GM23248 (cell line): ENCODE measurements around the gene PHC2. TPM values are rescaled to one million over a fixed set of nuclear protein-coding genes. Genes with fewer than 3 reads are reported as not detected.
A peak's percentile ranks its signal among the peaks of the same experiment; 100 is the strongest.

Experiments used
- DNase-seq: peaks from one replicate; pipeline ENCODE4 v3.0.0-alpha.2; 2015
- H2AFZ ChIP-seq: fragments of 200-600 bp; sonication (generic); 2 replicates; pipeline ENCODE4 v1.6.1; 2016; ENCODE audit warnings: antibody characterized with exemption
- H3F3A ChIP-seq: fragments of 200-600 bp; sonication (generic); 2 replicates; pipeline ENCODE4 v1.6.1; 2016; ENCODE audit warnings: mild to moderate bottlenecking, antibody characterized with exemption, mixed run types; ENCODE audit not compliant: insufficient read depth
- H3K27ac ChIP-seq: fragments of 200-600 bp; sonication (generic); 2 replicates; pipeline ENCODE4 v1.5.1; 2016; ENCODE audit warnings: mild to moderate bottlenecking
- H3K27me3 ChIP-seq: fragments of 200-600 bp; sonication (generic); replicated peaks from 2 replicates; pipeline ENCODE4 v1.6.1; 2016; ENCODE audit warnings: mild to moderate bottlenecking; ENCODE audit not compliant: insufficient read depth
- H3K36me3 ChIP-seq: fragments of 200-600 bp; sonication (generic); 2 replicates; pipeline ENCODE4 v1.6.1; 2016; ENCODE audit warnings: low read depth, mild to moderate bottlenecking
- H3K4me1 ChIP-seq: fragments of 200-600 bp; sonication (generic); 2 replicates; pipeline ENCODE4 v1.6.1; 2016; ENCODE audit warnings: mild to moderate bottlenecking; ENCODE audit not compliant: insufficient read depth
- H3K4me2 ChIP-seq: fragments of 200-600 bp; sonication (generic); one replicate; pipeline ENCODE4 v1.6.1; 2016; ENCODE audit warnings: mild to moderate bottlenecking; ENCODE audit not compliant: unreplicated experiment
- H3K4me3 ChIP-seq: fragments of 200-600 bp; sonication (generic); 2 replicates; pipeline ENCODE4 v1.5.1; 2016; ENCODE audit warnings: mild to moderate bottlenecking
- H3K79me2 ChIP-seq: fragments of 200-600 bp; sonication (generic); 2 replicates; pipeline ENCODE4 v1.6.1; 2016; ENCODE audit warnings: mild to moderate bottlenecking; ENCODE audit not compliant: insufficient read depth
- H3K9ac ChIP-seq: fragments of 200-600 bp; sonication (generic); 2 replicates; pipeline ENCODE4 v1.6.1; 2016; ENCODE audit warnings: mild to moderate bottlenecking
- H3K9me2 ChIP-seq: fragments of 200-600 bp; sonication (generic); 2 replicates; pipeline ENCODE4 v1.6.1; 2016; ENCODE audit warnings: mixed run types, mild to moderate bottlenecking, moderate library complexity; ENCODE audit not compliant: insufficient read depth
- H3K9me3 ChIP-seq: fragments of 200-600 bp; sonication (generic); one replicate; pipeline ENCODE4 v1.6.1; 2017; ENCODE audit warnings: low read depth
- H4K20me1 ChIP-seq: fragments of 200-600 bp; sonication (generic); 2 replicates; pipeline ENCODE4 v1.6.0; 2016; ENCODE audit not compliant: insufficient read depth
- EZH2 ChIP-seq: fragments of 200-600 bp; sonication (generic); IDR thresholded peaks from 2 replicates; pipeline ENCODE4 v1.6.1; 2018; ENCODE audit warnings: antibody characterized with exemption, mild to moderate bottlenecking; ENCODE audit not compliant: insufficient read depth, poor library complexity, severe bottlenecking
- EZH2phosphoT487 ChIP-seq: fragments of 200-600 bp; sonication (generic); IDR thresholded peaks from 2 replicates; pipeline ENCODE4 v1.6.1; 2018; ENCODE audit warnings: antibody characterized with exemption, moderate library complexity, mild to moderate bottlenecking, low read depth; ENCODE audit not compliant: insufficient read depth
- WGBS, 2 experiments: methylation state at CpG; one replicate each; pipeline ENCODE4 v1.1.6; 2015 to 2017; ENCODE audit warnings: low lambda C conversion rate in 2 of 2, low coverage in 1 of 2; ENCODE audit errors: missing lambda C conversion rate in 2 of 2; 5-methylcytosine and 5-hydroxymethylcytosine counted together
- in situ Hi-C: fragments of 300-500 bp; cut with MboI; formaldehyde crosslinking; loops from 2 replicates; pipeline ENCODE4 v1.15.0; 2020
- polyA plus RNA-seq: library from polyadenylated mRNA; unstranded; fragments of >200 nt; fragmentation: Nextera tagmentation; extraction: Ambion mirVana; gene quantifications from 2 replicates; pipeline ENCODE4 v1.2.1, GENCODE V29; 2016
- total RNA-seq: library from RNA; depleted of rRNA; stranded (reverse); fragments of >200 nt; shearing (Covaris generic); gene quantifications from 2 replicates; pipeline ENCODE4 v1.2.3, GENCODE V29; 2014

PHC2 gene
- total and polyA plus RNA-seq, 2 experiments from 2014 or later: 15.1 to 74.7 TPM

DNA sequence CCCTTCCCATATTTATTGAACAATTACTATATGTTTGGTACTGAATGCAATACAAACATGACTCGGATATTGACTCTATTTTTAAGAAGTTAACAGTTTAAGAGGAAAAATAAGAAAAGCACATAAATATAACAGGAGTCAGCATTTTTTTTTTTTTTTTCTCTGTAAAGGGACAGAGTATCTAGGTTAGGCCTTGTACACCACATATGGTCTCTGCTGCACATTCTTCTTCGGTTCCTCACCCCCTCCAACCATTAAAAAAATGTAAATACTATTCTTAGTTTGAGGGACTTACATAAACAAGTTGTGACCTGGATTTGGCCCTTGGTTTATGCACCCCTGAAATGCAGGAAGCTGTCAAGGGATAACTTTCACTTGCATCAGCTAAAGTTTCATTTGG is 40.4 kb downstream of the PHC2 start:
- H3K9me2 ChIP-seq: no peaks in the 10 kb centered on the region
- DNase-seq: peak; percentile 55

DNA sequence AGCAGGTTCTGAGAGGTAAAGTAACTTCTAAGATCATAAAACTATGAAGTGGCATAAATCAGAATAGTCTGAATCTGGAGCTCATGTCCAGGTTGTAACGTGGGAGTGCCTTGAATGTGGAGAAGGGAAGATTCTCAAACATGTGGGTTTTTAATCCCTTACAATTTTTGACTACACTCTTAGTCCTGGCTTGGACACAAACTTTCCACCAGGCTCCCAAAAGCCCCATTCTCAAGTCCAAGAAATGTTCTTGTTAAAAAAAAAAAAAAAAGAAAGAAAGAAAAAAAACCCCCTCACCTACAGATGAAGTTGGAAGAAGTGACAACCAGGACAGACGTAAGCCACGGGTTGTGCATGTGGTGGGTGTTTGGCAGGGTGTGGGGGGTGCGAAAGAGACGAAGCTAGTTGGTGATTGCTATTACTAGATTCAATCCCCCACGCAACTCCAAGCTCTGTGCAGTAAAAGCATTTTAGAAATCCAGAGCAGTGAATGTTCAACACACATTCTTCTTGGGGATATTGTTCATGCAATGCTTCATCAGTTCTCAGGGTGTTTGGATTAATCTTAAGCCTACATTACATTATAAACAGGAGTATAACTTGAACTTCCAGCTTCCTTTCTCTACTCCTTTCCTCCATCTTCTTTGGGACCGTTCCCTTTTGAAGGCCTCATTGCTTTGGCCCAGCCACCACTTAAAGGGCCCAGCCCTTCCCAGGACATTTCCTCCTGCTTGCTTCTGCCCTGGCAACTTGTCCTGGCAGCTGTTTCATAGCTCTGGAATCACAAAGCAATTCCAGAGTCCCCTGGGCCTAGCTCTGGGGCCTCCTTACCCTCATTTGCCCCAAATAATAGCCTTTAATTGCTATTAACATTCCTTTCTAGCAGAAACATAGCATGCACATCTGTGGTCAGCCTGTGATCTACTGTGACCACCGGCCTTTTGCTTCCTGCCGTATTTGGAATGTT is 41.8 kb downstream of the PHC2 start:
- in situ Hi-C loops: no loop called here
- H3K36me3 ChIP-seq: no peaks in the 10 kb centered on the region
- peak overlapping the region; percentile 31; the same call in 1 of the 2 replicates for H3K9ac ChIP-seq
- DNase-seq: peak; percentile 67
- no peaks in the 10 kb centered on the region for H3K9me3 ChIP-seq
- peak overlapping the region; percentile 8; the same call in 1 of the 2 replicates for H3K4me3 ChIP-seq
- H3K27me3 ChIP-seq: no peaks in the 10 kb centered on the region
- H3K79me2 ChIP-seq: peaks cover 10% of the 10 kb centered on the region
- peaks cover 62% of the 10 kb centered on the region for H3K4me1 ChIP-seq
- H3K27ac ChIP-seq: peak overlapping the region; percentile 80
- peak overlapping the region; percentile 68 for H2AFZ ChIP-seq
- H3K9me2 ChIP-seq: no peaks in the 10 kb centered on the region
- WGBS, 2 experiments: 56% methylated on average over 9 of the region's 9 CpGs
- H3F3A ChIP-seq: peaks cover 45% of the 10 kb centered on the region
- no peaks in the 10 kb centered on the region for H4K20me1 ChIP-seq
- TF ChIP-seq EZH2: no peak
- TF ChIP-seq EZH2phosphoT487: no peak
- H3K4me2 ChIP-seq: peak overlapping the region; percentile 39

More for the DNA sequence above, 40.4 kb downstream of the PHC2 start:
- Histone ChIP-seq H3K27ac (peak overlapping the region; percentile 80), H4K20me1 (no peaks in the 10 kb centered on the region), H2AFZ (no peak overlapping the region), H3F3A (peaks cover 44% of the 10 kb centered on the region), H3K36me3 (no peaks in the 10 kb centered on the region), H3K4me1 (peaks cover 57% of the 10 kb centered on the region), H3K27me3 (no peaks in the 10 kb centered on the region), H3K4me2 (peak overlapping the region; percentile 39), H3K9me3 (no peaks in the 10 kb centered on the region), H3K9ac (no peak overlapping the region), H3K79me2 (peaks cover 10% of the 10 kb centered on the region; the same call in 1 of the 2 replicates), H3K4me3 (0 out of 2 replicates have a peak overlapping the region, but pooled peaks have one; percentile 4)
- TF ChIP-seq EZH2phosphoT487: no peak
- TF ChIP-seq EZH2: no peak
- WGBS, 2 experiments: 45 to 57% methylated on average over 2 of the region's 2 CpGs
- in situ Hi-C loops: no loop called here

DNA sequence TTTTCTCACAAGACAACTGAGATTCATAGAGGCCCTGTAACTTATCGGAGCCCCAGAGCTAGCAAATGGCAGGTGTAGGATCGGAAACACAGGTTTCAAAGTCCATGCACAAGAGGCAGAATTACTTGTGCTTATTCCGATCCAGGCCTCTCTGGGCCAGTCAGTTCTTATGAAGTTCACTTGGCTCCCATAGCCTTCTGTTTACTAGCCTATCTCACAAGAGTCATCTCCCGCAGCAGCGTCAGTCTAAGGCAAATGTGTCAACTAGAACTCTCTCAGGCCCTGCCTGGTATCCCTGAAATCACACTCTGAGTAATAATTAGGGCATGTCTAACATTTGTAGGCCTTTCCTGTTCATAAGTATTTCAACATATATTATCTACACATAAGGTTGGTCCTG is 43.3 kb downstream of the PHC2 start:
- peak overlapping the region; percentile 80 for H3K27ac ChIP-seq
- TF ChIP-seq EZH2phosphoT487 (no peak), EZH2 (no peak)
- no peaks in the 10 kb centered on the region for H4K20me1 ChIP-seq
- peak; percentile 96 for DNase-seq
- H3K9me2 ChIP-seq: no peaks in the 10 kb centered on the region
- peaks cover 53% of the 10 kb centered on the region for H3F3A ChIP-seq
- H3K27me3 ChIP-seq: no peaks in the 10 kb centered on the region
- no peak overlapping the region for H2AFZ ChIP-seq
- H3K4me3 ChIP-seq: no peak overlapping the region
- peak overlapping the region; percentile 46 for H3K9ac ChIP-seq
- 47 to 48% methylated on average over 5 of the region's 5 CpGs for WGBS, 2 experiments
- peak overlapping the region; percentile 4 for H3K4me2 ChIP-seq
- H3K79me2 ChIP-seq: peaks cover 4% of the 10 kb centered on the region
- H3K36me3 ChIP-seq: no peaks in the 10 kb centered on the region
- in situ Hi-C loops: no loop called here
- H3K9me3 ChIP-seq: no peaks in the 10 kb centered on the region
- peaks cover 67% of the 10 kb centered on the region for H3K4me1 ChIP-seq

DNA sequence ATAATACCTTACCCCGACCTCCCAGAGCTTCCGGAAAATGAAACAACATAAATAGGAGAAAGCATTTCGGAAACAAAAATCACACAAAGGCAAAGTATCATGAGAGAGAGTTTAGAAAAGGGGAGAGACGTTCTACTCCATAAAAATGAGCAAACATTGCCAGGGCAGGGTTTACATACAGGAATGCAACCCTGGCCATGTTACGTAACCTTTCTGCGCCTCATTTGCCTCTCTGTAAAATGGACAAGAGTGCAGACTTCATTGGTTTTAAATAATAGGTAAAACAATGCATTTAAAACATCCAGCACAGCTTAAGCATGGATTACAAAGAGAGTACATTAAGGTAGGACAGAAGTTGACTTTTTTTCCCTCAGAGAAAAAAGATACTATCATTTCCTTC is 45.6 kb downstream of the PHC2 start:
- no peak for DNase-seq
- no peak overlapping the region for H3K4me2 ChIP-seq
- in situ Hi-C loops: no loop called here
- TF ChIP-seq EZH2phosphoT487 (no peak), EZH2 (no peak)
- H2AFZ ChIP-seq: no peak overlapping the region
- no peaks in the 10 kb centered on the region for H3K9me2 ChIP-seq
- no peaks in the 10 kb centered on the region for H3K27me3 ChIP-seq
- peaks cover 41% of the 10 kb centered on the region for H3F3A ChIP-seq
- H3K9ac ChIP-seq: no peak overlapping the region
- H3K79me2 ChIP-seq: peaks cover 9% of the 10 kb centered on the region
- WGBS, 2 experiments: 96 to 98% methylated on average over 6 of the region's 6 CpGs
- no peak overlapping the region for H3K4me3 ChIP-seq
- no peak overlapping the region for H3K27ac ChIP-seq
- H3K9me3 ChIP-seq: no peaks in the 10 kb centered on the region
- H4K20me1 ChIP-seq: no peaks in the 10 kb centered on the region
- no peaks in the 10 kb centered on the region for H3K36me3 ChIP-seq
- peaks cover 60% of the 10 kb centered on the region for H3K4me1 ChIP-seq
